ENCODE results near the gene PGAM5. TPM values are rescaled to one million over a fixed set of nuclear protein-coding genes. Genes with fewer than 3 reads are reported as not detected.

PGAM5 gene
- total RNA-seq (10 to 100 TPM; 12.9 to 17.3 TPM), polyA plus RNA-seq (1 to 10 TPM; 6.6 to 7.8 TPM)
- long read RNA-seq, donor 1, partial matches to known transcripts = 0 of 2 reads
- long read RNA-seq, donor 1, other reads (novel, unspliced or antisense) = 2 of 2 reads
- long read RNA-seq, donor 2, partial matches to known transcripts = 0 of 2 reads
- long read RNA-seq, donor 2, other reads (novel, unspliced or antisense) = 1 of 2 reads

GRCh38 chr12:132710405-132711079, at the start of gene PGAM5:
PGAM5 (plus strand) TSS chr12:132710842; CDS start chr12:132710877, 35 bp downstream.
- peak; percentile 86 to 91 for DNase-seq
- Histone ChIP-seq H3K27me3 (ENCODE audit: control insufficient read depth in 1 of 2, insufficient read depth in 2 of 2, low read length in 1 of 2) (no peaks in the 10 kb centered on the region), H3K36me3 (ENCODE audit: control insufficient read depth in 1 of 2, insufficient read depth in 2 of 2, low read length in 1 of 2) (peaks cover 0 to 2% of the 10 kb centered on the region in 2 donors), H3K9me3 (ENCODE audit: control insufficient read depth, low read length) (no peaks in the 10 kb centered on the region), H3K4me1 (ENCODE audit: control insufficient read depth in 1 of 2, insufficient read depth in 2 of 2, low read length in 2 of 2) (no peaks in the 10 kb centered on the region), H3K4me3 (ENCODE audit: low read length in 2 of 2) (peak within 1 kb of the TSS; percentile 88 to 92), H3K27ac (ENCODE audit: low read depth in 1 of 2, low read length in 2 of 2) (peak within 1 kb of the TSS in 1 of 2 donors; percentile 9)
- ATAC-seq (ENCODE audit: low FRiP score) = peak; percentile 95
- 0% methylated on average over 75 to 94 of the region's 94 CpGs for WGBS, 2 donors
- intact Hi-C loops (cut with DNase I) = loop anchor here in 1 of 2 donors (2.0 kb wide), 2 partner anchors 24 to 50 kb away; partner anchors contain the start of genes ANKLE2, POLE and PXMP2

DNA sequence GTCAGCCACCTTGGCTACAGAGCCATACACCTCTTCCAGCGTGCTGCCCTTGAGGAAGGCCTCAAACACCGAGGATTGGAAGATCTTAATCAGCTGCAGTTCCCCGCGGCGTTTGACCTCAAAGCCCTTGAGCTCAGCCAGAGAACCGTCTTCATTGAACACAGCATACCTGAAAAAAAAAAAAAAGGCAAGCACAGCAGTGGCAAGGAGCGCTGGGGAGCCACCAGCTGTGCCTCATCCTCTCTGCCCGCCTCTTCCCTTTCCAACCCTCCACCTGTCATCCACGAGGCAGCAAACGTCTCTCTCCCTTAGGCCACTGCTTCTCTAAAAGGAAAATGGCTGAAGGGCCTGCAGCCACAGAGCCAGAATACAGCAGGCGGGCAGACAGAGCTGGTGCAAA, 49.6 kb upstream of the PGAM5 start:
- Histone ChIP-seq H3K9me3 (ENCODE audit: control insufficient read depth, low read length) (no peaks in the 10 kb centered on the region), H3K4me3 (ENCODE audit: low read length in 2 of 2) (no peak overlapping the region), H3K27ac (ENCODE audit: low read depth in 1 of 2, low read length in 2 of 2) (no peak overlapping the region), H3K36me3 (ENCODE audit: control insufficient read depth in 1 of 2, insufficient read depth in 2 of 2, low read length in 1 of 2) (peaks cover 0 to 23% of the 10 kb centered on the region in 2 donors), H3K4me1 (ENCODE audit: control insufficient read depth in 1 of 2, insufficient read depth in 2 of 2, low read length in 2 of 2) (no peaks in the 10 kb centered on the region), H3K27me3 (ENCODE audit: control insufficient read depth in 1 of 2, insufficient read depth in 2 of 2, low read length in 1 of 2) (no peaks in the 10 kb centered on the region)
- DNase-seq (peak in 1 of 2 donors; percentile 44), ATAC-seq (ENCODE audit: low FRiP score) (no peak)
- intact Hi-C loops (cut with DNase I) = no loop called here
- WGBS, 2 donors = 83 to 89% methylated on average over 11 of the region's 11 CpGs

GRCh38 chr12:132661972-132662371, 48.7 kb upstream of the PGAM5 start:
- 83 to 90% methylated on average over 5 of the region's 5 CpGs for WGBS, 2 donors
- H3K4me3 ChIP-seq (ENCODE audit: low read length in 2 of 2) = no peak overlapping the region
- H3K27ac ChIP-seq (ENCODE audit: low read depth in 1 of 2, low read length in 2 of 2) = no peak overlapping the region
- no peaks in the 10 kb centered on the region for H3K4me1 ChIP-seq (ENCODE audit: control insufficient read depth in 1 of 2, insufficient read depth in 2 of 2, low read length in 2 of 2)
- no peak for ATAC-seq (ENCODE audit: low FRiP score)
- no peaks in the 10 kb centered on the region for H3K9me3 ChIP-seq (ENCODE audit: control insufficient read depth, low read length)
- DNase-seq = peak in 1 of 2 donors; percentile 26
- H3K36me3 ChIP-seq (ENCODE audit: control insufficient read depth in 1 of 2, insufficient read depth in 2 of 2, low read length in 1 of 2) = peaks cover 0 to 22% of the 10 kb centered on the region in 2 donors
- H3K27me3 ChIP-seq (ENCODE audit: control insufficient read depth in 1 of 2, insufficient read depth in 2 of 2, low read length in 1 of 2) = no peaks in the 10 kb centered on the region
- intact Hi-C loops (cut with DNase I) = no loop called here

DNA sequence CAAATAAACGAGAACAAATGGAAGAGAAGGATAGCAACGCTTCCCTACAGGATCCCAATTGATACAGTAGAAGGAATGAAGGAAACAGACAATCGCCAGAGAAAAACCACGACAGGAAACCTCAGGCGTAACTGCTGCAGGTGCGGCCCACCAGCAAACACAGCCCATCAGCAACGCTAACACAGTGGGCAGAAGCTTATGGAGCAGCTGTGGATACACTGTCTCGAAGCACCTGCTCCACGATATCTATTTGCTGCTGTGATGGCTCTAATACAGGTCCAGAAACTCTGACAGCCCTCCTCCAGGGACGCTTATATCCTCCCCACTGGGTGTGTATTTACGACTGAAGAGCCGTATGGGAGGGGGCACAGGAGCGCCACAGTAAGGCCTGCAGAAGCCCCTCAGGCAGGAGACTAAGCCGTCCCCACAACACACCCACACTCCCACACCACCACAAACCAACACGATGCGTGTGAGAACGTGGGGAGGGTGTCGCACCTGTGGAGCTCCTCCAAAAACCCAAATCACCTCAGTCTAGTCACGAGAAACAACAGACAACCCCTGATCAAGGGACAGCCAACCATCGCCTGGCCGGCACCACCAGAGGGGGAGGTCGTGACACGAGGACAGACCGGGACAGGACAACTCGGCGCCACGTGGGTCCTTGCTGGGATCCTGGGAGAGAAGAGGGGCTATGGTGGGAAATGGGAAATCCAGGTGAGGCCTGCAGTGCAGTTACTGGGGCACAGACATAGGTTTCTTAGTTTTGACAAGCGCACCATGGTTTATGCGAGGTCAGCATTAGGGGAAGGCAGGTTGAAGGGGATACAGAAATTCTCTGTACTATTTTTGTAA, 47.5 kb upstream of the PGAM5 start:
- Histone ChIP-seq H3K4me1 (ENCODE audit: control insufficient read depth in 1 of 2, insufficient read depth in 2 of 2, low read length in 2 of 2) (no peaks in the 10 kb centered on the region), H3K27me3 (ENCODE audit: control insufficient read depth in 1 of 2, insufficient read depth in 2 of 2, low read length in 1 of 2) (no peaks in the 10 kb centered on the region), H3K36me3 (ENCODE audit: control insufficient read depth in 1 of 2, insufficient read depth in 2 of 2, low read length in 1 of 2) (peaks cover 0 to 18% of the 10 kb centered on the region in 2 donors), H3K4me3 (ENCODE audit: low read length in 2 of 2) (no peak overlapping the region), H3K27ac (ENCODE audit: low read depth in 1 of 2, low read length in 2 of 2) (no peak overlapping the region), H3K9me3 (ENCODE audit: control insufficient read depth, low read length) (no peaks in the 10 kb centered on the region)
- DNase-seq (peak in 1 of 2 donors; percentile 41), ATAC-seq (ENCODE audit: low FRiP score) (no peak)
- WGBS, 2 donors = 92% methylated on average over 29 of the region's 29 CpGs
- intact Hi-C loops (cut with DNase I) = no loop called here

- Histone ChIP-seq H3K27ac (ENCODE audit: low read depth in 1 of 2, low read length in 2 of 2) (no peak overlapping the region), H3K27me3 (ENCODE audit: control insufficient read depth in 1 of 2, insufficient read depth in 2 of 2, low read length in 1 of 2) (no peaks in the 10 kb centered on the region), H3K4me1 (ENCODE audit: control insufficient read depth in 1 of 2, insufficient read depth in 2 of 2, low read length in 2 of 2) (no peaks in the 10 kb centered on the region), H3K4me3 (ENCODE audit: low read length in 2 of 2) (no peak overlapping the region), H3K9me3 (ENCODE audit: control insufficient read depth, low read length) (no peaks in the 10 kb centered on the region), H3K36me3 (ENCODE audit: control insufficient read depth in 1 of 2, insufficient read depth in 2 of 2, low read length in 1 of 2) (peaks cover 1 to 14% of the 10 kb centered on the region in 2 donors)
- DNase-seq (peak in 1 of 2 donors; percentile 66), ATAC-seq (ENCODE audit: low FRiP score) (no peak)
- intact Hi-C loops (cut with DNase I) = no loop called here
- 91 to 92% methylated on average over 20 to 21 of the region's 21 CpGs for WGBS, 2 donors
Observed at GRCh38 chr12:132664206-132665148, 46.2 kb upstream of the PGAM5 start.

- WGBS, 2 donors = 96 to 97% methylated on average over 13 of the region's 13 CpGs
- H3K4me1 ChIP-seq (ENCODE audit: control insufficient read depth in 1 of 2, insufficient read depth in 2 of 2, low read length in 2 of 2) = no peaks in the 10 kb centered on the region
- H3K27me3 ChIP-seq (ENCODE audit: control insufficient read depth in 1 of 2, insufficient read depth in 2 of 2, low read length in 1 of 2) = no peaks in the 10 kb centered on the region
- DNase-seq = peak in 1 of 2 donors; percentile 71
- intact Hi-C loops (cut with DNase I) = no loop called here
- no peak for ATAC-seq (ENCODE audit: low FRiP score)
- no peaks in the 10 kb centered on the region for H3K9me3 ChIP-seq (ENCODE audit: control insufficient read depth, low read length)
- no peak overlapping the region for H3K27ac ChIP-seq (ENCODE audit: low read depth in 1 of 2, low read length in 2 of 2)
- H3K36me3 ChIP-seq (ENCODE audit: control insufficient read depth in 1 of 2, insufficient read depth in 2 of 2, low read length in 1 of 2) = peaks cover 4 to 14% of the 10 kb centered on the region in 2 donors
- no peak overlapping the region for H3K4me3 ChIP-seq (ENCODE audit: low read length in 2 of 2)
Observed at GRCh38 chr12:132665149-132665491, 45.5 kb upstream of the PGAM5 start.

DNA sequence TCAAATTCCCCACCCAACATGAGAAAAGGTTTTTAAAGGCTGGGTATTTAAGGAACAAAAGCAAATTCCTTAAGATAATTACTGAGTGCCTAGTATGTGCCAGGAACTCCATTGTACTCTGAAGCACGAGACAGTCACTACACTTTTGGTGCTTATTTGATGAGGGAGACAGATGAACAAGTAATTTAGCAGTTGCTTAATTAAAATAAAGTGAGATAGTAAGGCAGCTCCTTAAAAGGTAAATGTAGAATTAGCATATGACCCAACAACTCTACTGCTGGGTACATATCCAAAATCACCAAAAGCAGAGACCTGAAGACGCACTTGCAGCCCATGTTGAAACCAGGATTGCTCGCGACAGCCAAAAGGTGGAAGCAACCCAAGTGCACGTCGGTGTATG, 44.8 kb upstream of the PGAM5 start:
- intact Hi-C loops (cut with DNase I) = no loop called here
- DNase-seq (no peak), ATAC-seq (ENCODE audit: low FRiP score) (no peak)
- Histone ChIP-seq H3K4me3 (ENCODE audit: low read length in 2 of 2) (no peak overlapping the region), H3K9me3 (ENCODE audit: control insufficient read depth, low read length) (no peaks in the 10 kb centered on the region), H3K27me3 (ENCODE audit: control insufficient read depth in 1 of 2, insufficient read depth in 2 of 2, low read length in 1 of 2) (no peaks in the 10 kb centered on the region), H3K27ac (ENCODE audit: low read depth in 1 of 2, low read length in 2 of 2) (no peak overlapping the region), H3K4me1 (ENCODE audit: control insufficient read depth in 1 of 2, insufficient read depth in 2 of 2, low read length in 2 of 2) (no peaks in the 10 kb centered on the region), H3K36me3 (ENCODE audit: control insufficient read depth in 1 of 2, insufficient read depth in 2 of 2, low read length in 1 of 2) (peaks cover 4 to 13% of the 10 kb centered on the region in 2 donors)
- 91 to 92% methylated on average over 6 of the region's 6 CpGs for WGBS, 2 donors
